HepG2 (cell line): Measurements from ENCODE around the gene MASP1. TPM values are rescaled to one million over a fixed set of nuclear protein-coding genes. Genes with fewer than 3 reads are reported as not detected.

Experiments
- ATAC-seq: fragments of 200-7000 bp; cut with Tn5 transposase; 3 replicates; pipeline ENCODE4 v1.9.1; 2020; ENCODE audit warnings: mild to moderate bottlenecking, moderate library complexity
- BruUV-seq: library from RNA; stranded (reverse); fragments of 400-500 nt; replicated peaks from 2 replicates; lab custom pipeline; 2021; lab: Mats Ljungman, UMichigan
- CTCF ChIA-PET: fragments of 300-600 bp; formaldehyde crosslinking; extraction: SDS; loops from one replicate; lab custom pipeline; 2021; ENCODE audit warnings: low total read pairs, inconsistent platforms, low intra/inter-chr PET ratio; lab: Yijun Ruan, JAX
- POLR2A ChIA-PET: fragments of 350-600 bp; sonication (Branson Sonifier 250); formaldehyde crosslinking; loops from one replicate; lab custom pipeline; 2020; ENCODE audit warnings: antibody characterized with exemption, inconsistent platforms; lab: Yijun Ruan, JAX
- DNase-seq: peaks from one replicate; pipeline ENCODE4 v3.0.0-alpha.2; 2015; ENCODE audit warnings: low spot score
- FAIRE-seq: peaks from 3 replicates; lab custom pipeline; 2011; peaks lifted over from hg19 to GRCh38; lab: Jason Lieb, UNC
- H2AFZ ChIP-seq: one replicate; pipeline ENCODE4 v1.6.1; 2011; ENCODE audit warnings: low read length, inconsistent platforms
- H3K27ac ChIP-seq: fragments of 300-600 bp; 3 replicates; pipeline ENCODE4 v1.8.0; 2011; ENCODE audit warnings: mixed run types, mild to moderate bottlenecking, mixed read lengths, low read length, inconsistent platforms; ENCODE audit not compliant: insufficient read depth; ENCODE audit errors: extremely low read length
- H3K27me3 ChIP-seq, 2 experiments: fragments of 200-600 bp in 1 of 2; 2 replicates in 1 of 2; 3 replicates in 1 of 2; pipeline versions ENCODE4 v1.6.0 to v1.8.0; 2011; ENCODE audit warnings: low read length in 2 of 2, mild to moderate bottlenecking in 2 of 2, moderate library complexity in 2 of 2, inconsistent platforms in 1 of 2; ENCODE audit not compliant: insufficient read depth in 2 of 2, control insufficient read depth in 1 of 2
- H3K36me3 ChIP-seq, 2 experiments: fragments of 200-600 bp in 1 of 2; replicated peaks in 1 of 2; 2 replicates in 1 of 2; 3 replicates in 1 of 2; pipeline versions ENCODE4 v1.5.1 to v1.8.0; 2011; ENCODE audit warnings: low read length in 2 of 2, inconsistent platforms in 1 of 2; ENCODE audit not compliant: insufficient read depth in 2 of 2, control insufficient read depth in 1 of 2
- H3K4me1 ChIP-seq: 2 replicates; pipeline ENCODE4 v1.5.1; 2012; ENCODE audit warnings: low read length, inconsistent platforms; ENCODE audit not compliant: insufficient read depth
- H3K4me2 ChIP-seq: 2 replicates; pipeline ENCODE4 v1.6.0; 2011; ENCODE audit warnings: low read depth, low read length, inconsistent platforms
- H3K4me3 ChIP-seq, 3 experiments: fragments of 200-600 bp in 1 of 3; sonication (generic), shearing (Covaris generic) in 1 of 3; replicated peaks in 1 of 3; 2 replicates each; pipeline ENCODE4 v1.5.1; 2011 to 2016; ENCODE audit warnings: low read length in 3 of 3, inconsistent platforms in 2 of 3, low read depth in 2 of 3, mild to moderate bottlenecking in 2 of 3, control low read depth in 1 of 3, mixed read lengths in 1 of 3; ENCODE audit not compliant: insufficient read depth in 1 of 3
- H3K79me2 ChIP-seq: one replicate; pipeline ENCODE4 v1.6.1; 2011; ENCODE audit warnings: low read length, inconsistent platforms; ENCODE audit not compliant: insufficient read depth
- H3K9ac ChIP-seq: 2 replicates; pipeline ENCODE4 v1.6.0; 2011; ENCODE audit warnings: mild to moderate bottlenecking, low read depth, low read length, inconsistent platforms; ENCODE audit not compliant: insufficient read depth
- H3K9me3 ChIP-seq: 2 replicates; pipeline ENCODE4 v1.5.1; 2012; ENCODE audit warnings: mild to moderate bottlenecking, low read length
- H4K20me1 ChIP-seq: 2 replicates; pipeline ENCODE4 v1.6.0; 2011; ENCODE audit warnings: inconsistent platforms, mild to moderate bottlenecking, low read length, moderate library complexity; ENCODE audit not compliant: insufficient read depth
- CENPX ChIP-seq: sonication (generic); formaldehyde crosslinking; IDR thresholded peaks from 2 replicates; pipeline ENCODE4 v1.9.0; 2021; ENCODE audit warnings: mild to moderate bottlenecking, missing genetic modification reagents, moderate library complexity
- IKZF4 ChIP-seq: sonication (generic); formaldehyde crosslinking; IDR thresholded peaks from 2 replicates; pipeline ENCODE4 v1.5.1; 2020; ENCODE audit warnings: borderline replicate concordance, mild to moderate bottlenecking, low read depth, missing genetic modification reagents; ENCODE audit errors: not compliant biosample characterization
- KMT2A ChIP-seq: sonication (generic); formaldehyde crosslinking; IDR thresholded peaks from 2 replicates; pipeline ENCODE4 v1.4.0; 2020; ENCODE audit warnings: missing genetic modification reagents
- NR2F2 ChIP-seq: IDR thresholded peaks from 2 replicates; pipeline ENCODE4 v1.6.1; 2012; ENCODE audit warnings: low read depth, inconsistent platforms, borderline replicate concordance
- U2AF1 ChIP-seq: fragments of 200-400 bp; formaldehyde crosslinking; optimal IDR thresholded peaks from 2 replicates; pipeline ENCODE3; 2017; ENCODE audit warnings: mild to moderate bottlenecking, low read depth, low read length
- YEATS2 ChIP-seq: sonication (generic); formaldehyde crosslinking; IDR thresholded peaks from 2 replicates; pipeline ENCODE4 v1.4.0; 2020; ENCODE audit warnings: missing genetic modification reagents, borderline replicate concordance
- ZNF232 ChIP-seq: sonication (generic); formaldehyde crosslinking; IDR thresholded peaks from 2 replicates; pipeline ENCODE4 v1.4.0; 2020; ENCODE audit warnings: missing genetic modification reagents, borderline replicate concordance
- ZNF274 ChIP-seq: sonication (generic); formaldehyde crosslinking; IDR thresholded peaks from 2 replicates; pipeline ENCODE4 v1.5.1; 2020; ENCODE audit warnings: mild to moderate bottlenecking, missing genetic modification reagents
- ZNF652 ChIP-seq: IDR thresholded peaks from 2 replicates; pipeline ENCODE4 v1.6.1; 2016; ENCODE audit warnings: low read depth, borderline replicate concordance
- ZNF772 ChIP-seq: sonication (generic); formaldehyde crosslinking; IDR thresholded peaks from 2 replicates; pipeline ENCODE4 v1.5.0; 2020; ENCODE audit warnings: mild to moderate bottlenecking, missing genetic modification reagents
- WGBS: methylation state at CpG from one replicate; pipeline ENCODE4 v1.1.6; 2017; ENCODE audit warnings: low lambda C conversion rate; 5-methylcytosine and 5-hydroxymethylcytosine counted together
- in situ Hi-C: cut with HindIII; loops from 2 replicates; pipeline ENCODE4 v1.10.0; 2017; ENCODE audit warnings: low pct_unique_long_range_greater_than_20kb; ENCODE audit not compliant: extremely low pct_ligation_motif_present
- intact Hi-C: fragments of 100-400 bp; cut with micrococcal nuclease; formaldehyde crosslinking; loops from one replicate; pipeline ENCODE4 v1.10.0; 2022; ENCODE audit not compliant: unreplicated experiment
- polyA plus RNA-seq, 8 experiments: library from polyadenylated mRNA; depleted of rRNA in 3 of 8; stranded (reverse) in 7 of 8; unstranded in 1 of 8; fragments of >200 nt; fragmentation: Illumina TruSeq in 4 of 8; extraction: Trizol in 4 of 8; gene quantifications; 2 replicates each; pipeline versions ENCODE4 v1.2.1 to v1.2.3, GENCODE V29; 2011 to 2016; ENCODE audit warnings: low read depth in 4 of 8, missing spikeins in 1 of 8, mixed read lengths in 1 of 8; ENCODE audit not compliant: insufficient read depth in 1 of 8
- total RNA-seq, 5 experiments: library from RNA; depleted of rRNA; stranded (reverse); fragments of >200 nt; fragmentation: Illumina TruSeq; extraction: Trizol; gene quantifications; 2 replicates each; pipeline ENCODE4 v1.2.3, GENCODE V29; 2016; ENCODE audit warnings: low read depth in 1 of 5
- TF ChIP-seq, protein P1 (sequence below): sonication (generic); formaldehyde crosslinking; IDR thresholded peaks from 2 replicates; pipeline ENCODE4 v1.5.0; 2020; ENCODE audit warnings: mild to moderate bottlenecking, missing genetic modification reagents, moderate library complexity
- TF ChIP-seq, protein P2 (sequence below): sonication (generic); formaldehyde crosslinking; IDR thresholded peaks from 2 replicates; pipeline ENCODE4 v1.4.0; 2020; ENCODE audit warnings: mild to moderate bottlenecking, missing genetic modification reagents, borderline replicate concordance
- TF ChIP-seq, protein P3 (sequence below), 2 experiments: sonication (generic) in 1 of 2; formaldehyde crosslinking in 1 of 2; IDR thresholded peaks; 2 replicates each; pipeline versions ENCODE4 v1.4.0 to v1.6.1; 2018 to 2020; ENCODE audit warnings: missing genetic modification reagents in 2 of 2, borderline replicate concordance in 1 of 2, low read depth in 1 of 2, mild to moderate bottlenecking in 1 of 2, missing biosample characterization in 1 of 2
- TF ChIP-seq, protein P4 (sequence below): IDR thresholded peaks from 2 replicates; pipeline ENCODE4 v1.6.1; 2012; ENCODE audit warnings: inconsistent platforms

Gene MASP1
- total and polyA plus RNA-seq, 2 of the 13 experiments (the other 11 are each of a cell fraction or from before 2014, with no cell fraction given) = 10.8 to 56.0 TPM

DNA sequence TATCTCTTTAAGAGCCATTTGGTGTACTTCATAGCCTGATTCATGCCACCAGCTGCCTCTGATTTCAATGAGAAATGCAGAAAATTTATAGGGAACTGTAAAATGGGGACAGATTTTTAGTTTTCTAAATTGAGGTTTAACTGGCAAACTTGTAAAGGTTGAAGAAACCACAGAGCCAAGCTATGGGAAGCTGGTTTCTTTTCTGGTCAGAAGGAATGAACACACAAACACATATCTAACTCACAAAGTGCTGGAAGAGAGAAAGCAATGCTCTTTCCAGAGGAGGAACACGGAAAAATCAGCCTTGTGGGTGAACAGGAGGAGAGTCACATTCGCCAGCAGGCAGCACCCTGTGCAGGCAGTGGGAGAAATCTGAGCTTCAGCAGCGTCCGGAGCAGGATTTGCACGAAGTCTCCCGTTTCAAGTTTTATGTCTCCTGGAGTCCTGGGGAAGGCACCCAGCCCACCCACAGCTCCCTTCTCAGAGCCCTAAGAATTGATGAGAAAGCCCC lies 481 bp downstream of the MASP1 start:
- Histone ChIP-seq H3K9ac (peak overlapping the region; percentile 52), H3K27ac (peak overlapping the region; percentile 70), H3K4me1 (peaks cover 34% of the 10 kb centered on the region), H3K9me3 (no peaks in the 10 kb centered on the region), H4K20me1 (no peaks in the 10 kb centered on the region), H3K36me3 (no peaks in the 10 kb centered on the region), H3K27me3 (peaks cover 2 to 7% of the 10 kb centered on the region in 2 experiments; a peak in 3 of 5 replicates), H3K79me2 (no peaks in the 10 kb centered on the region), H3K4me3 (peak overlapping the region; percentile 10 to 66 (median 25); a peak in 3 of 6 replicates), H2AFZ (no peak overlapping the region), H3K4me2 (peak overlapping the region; percentile 74)
- DNase-seq = no peak
- 0% methylated on average over 3 of the region's 6 CpGs for WGBS
- TF ChIP-seq, protein P1, sequence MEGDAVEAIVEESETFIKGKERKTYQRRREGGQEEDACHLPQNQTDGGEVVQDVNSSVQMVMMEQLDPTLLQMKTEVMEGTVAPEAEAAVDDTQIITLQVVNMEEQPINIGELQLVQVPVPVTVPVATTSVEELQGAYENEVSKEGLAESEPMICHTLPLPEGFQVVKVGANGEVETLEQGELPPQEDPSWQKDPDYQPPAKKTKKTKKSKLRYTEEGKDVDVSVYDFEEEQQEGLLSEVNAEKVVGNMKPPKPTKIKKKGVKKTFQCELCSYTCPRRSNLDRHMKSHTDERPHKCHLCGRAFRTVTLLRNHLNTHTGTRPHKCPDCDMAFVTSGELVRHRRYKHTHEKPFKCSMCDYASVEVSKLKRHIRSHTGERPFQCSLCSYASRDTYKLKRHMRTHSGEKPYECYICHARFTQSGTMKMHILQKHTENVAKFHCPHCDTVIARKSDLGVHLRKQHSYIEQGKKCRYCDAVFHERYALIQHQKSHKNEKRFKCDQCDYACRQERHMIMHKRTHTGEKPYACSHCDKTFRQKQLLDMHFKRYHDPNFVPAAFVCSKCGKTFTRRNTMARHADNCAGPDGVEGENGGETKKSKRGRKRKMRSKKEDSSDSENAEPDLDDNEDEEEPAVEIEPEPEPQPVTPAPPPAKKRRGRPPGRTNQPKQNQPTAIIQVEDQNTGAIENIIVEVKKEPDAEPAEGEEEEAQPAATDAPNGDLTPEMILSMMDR (CRISPR knock-in tag) = peak; percentile 10; the same call in 1 of the 2 replicates
- TF ChIP-seq, protein P2, sequence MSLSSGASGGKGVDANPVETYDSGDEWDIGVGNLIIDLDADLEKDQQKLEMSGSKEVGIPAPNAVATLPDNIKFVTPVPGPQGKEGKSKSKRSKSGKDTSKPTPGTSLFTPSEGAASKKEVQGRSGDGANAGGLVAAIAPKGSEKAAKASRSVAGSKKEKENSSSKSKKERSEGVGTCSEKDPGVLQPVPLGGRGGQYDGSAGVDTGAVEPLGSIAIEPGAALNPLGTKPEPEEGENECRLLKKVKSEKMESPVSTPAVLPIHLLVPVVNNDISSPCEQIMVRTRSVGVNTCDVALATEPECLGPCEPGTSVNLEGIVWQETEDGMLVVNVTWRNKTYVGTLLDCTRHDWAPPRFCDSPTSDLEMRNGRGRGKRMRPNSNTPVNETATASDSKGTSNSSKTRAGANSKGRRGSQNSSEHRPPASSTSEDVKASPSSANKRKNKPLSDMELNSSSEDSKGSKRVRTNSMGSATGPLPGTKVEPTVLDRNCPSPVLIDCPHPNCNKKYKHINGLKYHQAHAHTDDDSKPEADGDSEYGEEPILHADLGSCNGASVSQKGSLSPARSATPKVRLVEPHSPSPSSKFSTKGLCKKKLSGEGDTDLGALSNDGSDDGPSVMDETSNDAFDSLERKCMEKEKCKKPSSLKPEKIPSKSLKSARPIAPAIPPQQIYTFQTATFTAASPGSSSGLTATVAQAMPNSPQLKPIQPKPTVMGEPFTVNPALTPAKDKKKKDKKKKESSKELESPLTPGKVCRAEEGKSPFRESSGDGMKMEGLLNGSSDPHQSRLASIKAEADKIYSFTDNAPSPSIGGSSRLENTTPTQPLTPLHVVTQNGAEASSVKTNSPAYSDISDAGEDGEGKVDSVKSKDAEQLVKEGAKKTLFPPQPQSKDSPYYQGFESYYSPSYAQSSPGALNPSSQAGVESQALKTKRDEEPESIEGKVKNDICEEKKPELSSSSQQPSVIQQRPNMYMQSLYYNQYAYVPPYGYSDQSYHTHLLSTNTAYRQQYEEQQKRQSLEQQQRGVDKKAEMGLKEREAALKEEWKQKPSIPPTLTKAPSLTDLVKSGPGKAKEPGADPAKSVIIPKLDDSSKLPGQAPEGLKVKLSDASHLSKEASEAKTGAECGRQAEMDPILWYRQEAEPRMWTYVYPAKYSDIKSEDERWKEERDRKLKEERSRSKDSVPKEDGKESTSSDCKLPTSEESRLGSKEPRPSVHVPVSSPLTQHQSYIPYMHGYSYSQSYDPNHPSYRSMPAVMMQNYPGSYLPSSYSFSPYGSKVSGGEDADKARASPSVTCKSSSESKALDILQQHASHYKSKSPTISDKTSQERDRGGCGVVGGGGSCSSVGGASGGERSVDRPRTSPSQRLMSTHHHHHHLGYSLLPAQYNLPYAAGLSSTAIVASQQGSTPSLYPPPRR (CRISPR knock-in tag) = 0 out of 2 replicates have a peak, but pooled peaks have one; percentile 4
- TF ChIP-seq ZNF274 (CRISPR knock-in tag) = peak; percentile 41; the same call in 1 of the 2 replicates
- TF ChIP-seq, protein P3, sequence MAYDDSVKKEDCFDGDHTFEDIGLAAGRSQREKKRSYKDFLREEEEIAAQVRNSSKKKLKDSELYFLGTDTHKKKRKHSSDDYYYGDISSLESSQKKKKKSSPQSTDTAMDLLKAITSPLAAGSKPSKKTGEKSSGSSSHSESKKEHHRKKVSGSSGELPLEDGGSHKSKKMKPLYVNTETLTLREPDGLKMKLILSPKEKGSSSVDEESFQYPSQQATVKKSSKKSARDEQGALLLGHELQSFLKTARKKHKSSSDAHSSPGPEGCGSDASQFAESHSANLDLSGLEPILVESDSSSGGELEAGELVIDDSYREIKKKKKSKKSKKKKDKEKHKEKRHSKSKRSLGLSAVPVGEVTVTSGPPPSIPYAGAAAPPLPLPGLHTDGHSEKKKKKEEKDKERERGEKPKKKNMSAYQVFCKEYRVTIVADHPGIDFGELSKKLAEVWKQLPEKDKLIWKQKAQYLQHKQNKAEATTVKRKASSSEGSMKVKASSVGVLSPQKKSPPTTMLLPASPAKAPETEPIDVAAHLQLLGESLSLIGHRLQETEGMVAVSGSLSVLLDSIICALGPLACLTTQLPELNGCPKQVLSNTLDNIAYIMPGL (CRISPR knock-in tag; IDR thresholded peaks at IDR 0.05; ENCODE audit: borderline replicate concordance in 1 of 2, low read depth in 1 of 2) = 0 out of 4 replicates have a peak, but pooled peaks of 1 of the 2 experiments have one; percentile 2
- no peak for TF ChIP-seq CENPX (CRISPR knock-in tag)
- TF ChIP-seq NR2F2 = no peak
- TF ChIP-seq U2AF1 = no peak
- TF ChIP-seq ZNF232 (CRISPR knock-in tag) = 0 out of 2 replicates have a peak, but pooled peaks have one; percentile 45
- 0 out of 2 replicates have a peak, but pooled peaks have one; percentile 16 for TF ChIP-seq ZNF772 (CRISPR knock-in tag)
- no peak for TF ChIP-seq IKZF4 (CRISPR knock-in tag)
- TF ChIP-seq YEATS2 (CRISPR knock-in tag) = 0 out of 2 replicates have a peak, but pooled peaks have one; percentile 35
- TF ChIP-seq, protein P4, sequence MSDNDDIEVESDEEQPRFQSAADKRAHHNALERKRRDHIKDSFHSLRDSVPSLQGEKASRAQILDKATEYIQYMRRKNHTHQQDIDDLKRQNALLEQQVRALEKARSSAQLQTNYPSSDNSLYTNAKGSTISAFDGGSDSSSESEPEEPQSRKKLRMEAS = peak; percentile 13; the same call in 1 of the 2 replicates
- TF ChIP-seq KMT2A (CRISPR knock-in tag) = 0 out of 2 replicates have a peak, but pooled peaks have one; percentile 45
- TF ChIP-seq ZNF652 = no peak
- intact Hi-C loops = loop anchor here (5.0 kb wide), 1 partner anchor 69 kb away; no protein-coding TSS in a partner anchor
- ChIA-PET CTCF (no interaction called here), POLR2A (interaction anchor here (0.8 to 1.2 kb wide), 2 partner anchors 14 to 68 kb away, joined by 4 to 6 read pairs; no protein-coding TSS in a partner anchor)
- no peak for FAIRE-seq
- peak; percentile 62 for ATAC-seq
- in situ Hi-C loops = loop anchor here (5.0 kb wide), 1 partner anchor 64 kb away; no protein-coding TSS in a partner anchor
- no TSS peak for BruUV-seq
